Osteoblast (primary cell): ENCODE measurements around the gene LIN7B. TPM values are rescaled to one million over a fixed set of nuclear protein-coding genes. Genes with fewer than 3 reads are reported as not detected.
A peak's percentile ranks its signal among the peaks of the same experiment; 100 is the strongest.

Experiments
- DNase-seq: peaks from one replicate; pipeline ENCODE4 v3.0.0; 2011; ENCODE audit warnings: low spot score, mixed read lengths; ENCODE audit not compliant: insufficient read length; ENCODE audit errors: missing footprints
- H2AFZ ChIP-seq: 2 replicates; pipeline ENCODE4 v1.6.0; 2011; ENCODE audit warnings: mild to moderate bottlenecking, low read length
- H3K27ac ChIP-seq: 2 replicates; pipeline ENCODE4 v1.5.1; 2011; ENCODE audit warnings: mild to moderate bottlenecking, low read depth, low read length, moderate library complexity
- H3K27me3 ChIP-seq: 2 replicates; pipeline ENCODE4 v1.6.0; 2012; ENCODE audit warnings: mild to moderate bottlenecking, control low read depth, inconsistent platforms, low read length, moderate library complexity; ENCODE audit not compliant: insufficient read depth
- H3K36me3 ChIP-seq: 2 replicates; pipeline ENCODE4 v1.5.1; 2011; ENCODE audit warnings: mild to moderate bottlenecking, low read length, control low read depth, moderate library complexity; ENCODE audit not compliant: insufficient read depth
- H3K4me1 ChIP-seq: 2 replicates; pipeline ENCODE4 v1.5.1; 2011; ENCODE audit warnings: mild to moderate bottlenecking, low read length, control low read depth, moderate library complexity; ENCODE audit not compliant: insufficient read depth
- H3K4me2 ChIP-seq: 2 replicates; pipeline ENCODE4 v1.6.0; 2011; ENCODE audit warnings: mild to moderate bottlenecking, low read length; ENCODE audit not compliant: insufficient read depth
- H3K4me3 ChIP-seq: fragments of 200-600 bp; sonication (generic); 3 replicates; pipeline ENCODE4 v1.5.1; 2012; ENCODE audit warnings: mild to moderate bottlenecking, low read length, inconsistent platforms; ENCODE audit not compliant: insufficient read depth
- H3K79me2 ChIP-seq: 2 replicates; pipeline ENCODE4 v1.6.0; 2012; ENCODE audit warnings: mild to moderate bottlenecking, low read length, control low read depth, inconsistent platforms; ENCODE audit not compliant: insufficient read depth
- H3K9me3 ChIP-seq: 2 replicates; pipeline ENCODE4 v1.5.1; 2011; ENCODE audit warnings: low read depth, low read length, control low read depth
- H4K20me1 ChIP-seq: 2 replicates; pipeline ENCODE4 v1.6.0; 2012; ENCODE audit warnings: mild to moderate bottlenecking, low read length, control low read depth; ENCODE audit not compliant: insufficient read depth
- CTCF ChIP-seq: IDR thresholded peaks from 2 replicates; pipeline ENCODE4 v1.5.1; 2011; ENCODE audit warnings: mild to moderate bottlenecking, low read depth, low read length, moderate library complexity; ENCODE audit errors: extremely low read depth
- total RNA-seq: library from RNA; depleted of rRNA; stranded (reverse); fragments of >200 nt; gene quantifications from 2 replicates; pipeline ENCODE4 v1.2.3, GENCODE V29; 2012

Gene LIN7B
- total RNA-seq, 1 donor, result 6.2 TPM

- Histone ChIP-seq H3K79me2 (peaks cover 2% of the 10 kb centered on the region), H3K4me3 (peak overlapping the region; percentile 78), H3K36me3 (no peaks in the 10 kb centered on the region), H3K4me1 (peaks cover 15% of the 10 kb centered on the region), H3K9me3 (no peaks in the 10 kb centered on the region), H3K27ac (peak overlapping the region; percentile 78), H2AFZ (peak overlapping the region; percentile 86), H4K20me1 (no peaks in the 10 kb centered on the region), H3K4me2 (peak overlapping the region; percentile 89), H3K27me3 (peaks cover 11% of the 10 kb centered on the region)
- DNase-seq, result peak; percentile 63
- no peak for TF ChIP-seq CTCF
Measured at GRCh38 chr19:49117677-49118564, 3.8 kb downstream of the LIN7B start.

GRCh38 chr19:49118565-49119410, 4.6 kb downstream of the LIN7B start, which contains the start of gene C19orf73:
Gene C19orf73 (minus strand): TSS chr19:49119143. CDS start chr19:49119022, 121 bp downstream.
- Histone ChIP-seq H3K36me3 (no peaks in the 10 kb centered on the region), H3K9me3 (no peaks in the 10 kb centered on the region), H3K27ac (peak within 1 kb of the TSS; percentile 78), H2AFZ (peak within 1 kb of the TSS; percentile 86), H4K20me1 (no peaks in the 10 kb centered on the region), H3K4me1 (peaks cover 12% of the 10 kb centered on the region), H3K27me3 (peaks cover 11% of the 10 kb centered on the region), H3K79me2 (peaks cover 1% of the 10 kb centered on the region), H3K4me3 (peak within 1 kb of the TSS; percentile 78), H3K4me2 (peak within 1 kb of the TSS; percentile 89)
- TF ChIP-seq CTCF, result no peak
- DNase-seq, result peak; percentile 100

GRCh38 chr19:49119411-49120324, 5.5 kb downstream of the LIN7B start, which contains the start of gene PPFIA3:
Gene PPFIA3 (plus strand): TSS chr19:49119544. CDS start chr19:49127874, 8,330 bp downstream.
- Histone ChIP-seq H3K79me2 (no peaks in the 10 kb centered on the region), H3K4me2 (peak within 1 kb of the TSS; percentile 89), H3K4me3 (peak within 1 kb of the TSS; percentile 78), H3K4me1 (peaks cover 10% of the 10 kb centered on the region), H3K27me3 (peaks cover 11% of the 10 kb centered on the region), H2AFZ (peak within 1 kb of the TSS; percentile 86), H3K27ac (peak within 1 kb of the TSS; percentile 78), H3K36me3 (no peaks in the 10 kb centered on the region), H4K20me1 (no peaks in the 10 kb centered on the region), H3K9me3 (no peaks in the 10 kb centered on the region)
- TF ChIP-seq CTCF, result no peak
- peak; percentile 98 for DNase-seq
